Activated T-cell treated with anti-CD3 and anti-CD28 coated beads, Interleukin-2, amount 50 U/mL, for 48 hours (primary cell): ENCODE data around the gene DPYD.

Source experiments
- DNase-seq, 2 experiments: peaks; one replicate each; pipeline ENCODE4 v3.0.0-alpha.2; 2020

Gene DPYD

GRCh38 chr1:97834899-97835298, 85.9 kb downstream of the DPYD start:
- no peak for DNase-seq

GRCh38 chr1:97833881-97834280, 87.0 kb downstream of the DPYD start:
- no peak for DNase-seq

- no peak for DNase-seq
Observed at GRCh38 chr1:97832481-97832880, 88.4 kb downstream of the DPYD start.

GRCh38 chr1:97827887-97828286, 92.9 kb downstream of the DPYD start:
- DNase-seq: no peak

- no peak for DNase-seq
Observed at GRCh38 chr1:97826820-97827219, 94.0 kb downstream of the DPYD start.

GRCh38 chr1:97824624-97825023, 96.2 kb downstream of the DPYD start:
- DNase-seq: no peak

- DNase-seq: no peak
Observed at GRCh38 chr1:97824200-97824599, 96.6 kb downstream of the DPYD start.

- no peak for DNase-seq
Observed at GRCh38 chr1:97820470-97821188, 100.2 kb downstream of the DPYD start.

GRCh38 chr1:97816927-97817326, 103.9 kb downstream of the DPYD start:
- no peak for DNase-seq

GRCh38 chr1:97814804-97815203, 106.0 kb downstream of the DPYD start:
- DNase-seq: no peak

GRCh38 chr1:97814121-97814520, 106.7 kb downstream of the DPYD start:
- DNase-seq: no peak

GRCh38 chr1:97812076-97812475, 108.8 kb downstream of the DPYD start:
- DNase-seq: no peak

- DNase-seq: no peak
Observed at GRCh38 chr1:97806996-97807520, 113.8 kb downstream of the DPYD start.

- no peak for DNase-seq
Observed at GRCh38 chr1:97806326-97806725, 114.5 kb downstream of the DPYD start.

- no peak for DNase-seq
Observed at GRCh38 chr1:97805093-97805492, 115.7 kb downstream of the DPYD start.

GRCh38 chr1:97803026-97803425, 117.8 kb downstream of the DPYD start:
- DNase-seq: no peak

- DNase-seq: no peak
Observed at GRCh38 chr1:97802011-97802410, 118.8 kb downstream of the DPYD start.

GRCh38 chr1:97797403-97798183, 123.2 kb downstream of the DPYD start:
- no peak for DNase-seq

- DNase-seq: no peak
Observed at GRCh38 chr1:97796711-97797110, 124.1 kb downstream of the DPYD start.

- DNase-seq: no peak
Observed at GRCh38 chr1:97792655-97793054, 128.2 kb downstream of the DPYD start.

GRCh38 chr1:97791251-97791650, 129.6 kb downstream of the DPYD start:
- DNase-seq: no peak

- no peak for DNase-seq
Observed at GRCh38 chr1:97787231-97787630, 133.6 kb downstream of the DPYD start.

- DNase-seq: no peak
Observed at GRCh38 chr1:97784661-97785060, 136.2 kb downstream of the DPYD start.

- no peak for DNase-seq
Observed at GRCh38 chr1:97783751-97784150, 137.1 kb downstream of the DPYD start.
